K562 (cell line): Measurements from ENCODE around the gene SPEF1. TPM values are rescaled to one million over a fixed set of nuclear protein-coding genes. Genes with fewer than 3 reads are reported as not detected.

Experiments
- ATAC-seq: fragments of 200-7000 bp; cut with Tn5 transposase; 3 replicates; pipeline ENCODE4 v1.9.1; 2020; ENCODE audit warnings: moderate library complexity
- BruUV-seq: library from RNA; stranded (reverse); fragments of 400-500 nt; replicated peaks from 2 replicates; lab custom pipeline; 2021; lab: Mats Ljungman, UMichigan
- CTCF ChIA-PET: fragments of 300-600 bp; formaldehyde crosslinking; extraction: SDS; loops from one replicate; lab custom pipeline; 2021; ENCODE audit warnings: low intra/inter-chr PET ratio; lab: Yijun Ruan, JAX
- POLR2A ChIA-PET: fragments of 300-600, 350-650 bp; sonication (Branson Sonifier 250); formaldehyde crosslinking; extraction: SDS; loops from one replicate; lab custom pipeline; 2021; ENCODE audit warnings: antibody characterized with exemption, inconsistent platforms; lab: Yijun Ruan, JAX
- DNase-seq, 4 experiments: peaks; one replicate each; pipeline versions ENCODE4 v3.0.0 to v3.0.0-alpha.2; 2011 to 2018; ENCODE audit warnings: low spot score in 3 of 4, mixed read lengths in 3 of 4; ENCODE audit errors: extremely low read depth in 1 of 4
- FAIRE-seq: peaks from 2 replicates; lab custom pipeline; 2011; peaks lifted over from hg19 to GRCh38; lab: Jason Lieb, UNC
- H2AFZ ChIP-seq: 2 replicates; pipeline ENCODE4 v1.6.0; 2011; ENCODE audit warnings: low read depth, low read length, control low read depth, inconsistent platforms
- H3K27ac ChIP-seq: fragments of 200-600 bp; 3 replicates; pipeline ENCODE4 v1.8.0; 2011; ENCODE audit warnings: low read depth, mild to moderate bottlenecking, control low read depth, inconsistent platforms, low read length, moderate library complexity, mixed read lengths; ENCODE audit errors: extremely low read depth
- H3K27me3 ChIP-seq, 2 experiments: fragments of 300-600 bp in 1 of 2; 2 replicates in 1 of 2; 3 replicates in 1 of 2; pipeline versions ENCODE4 v1.6.0 to v1.8.0; 2011; ENCODE audit warnings: inconsistent platforms in 2 of 2, low read length in 2 of 2, mild to moderate bottlenecking in 1 of 2, mixed read lengths in 1 of 2, moderate library complexity in 1 of 2; ENCODE audit not compliant: control insufficient read depth in 2 of 2, insufficient read depth in 2 of 2
- H3K36me3 ChIP-seq: fragments of 300-600 bp; 3 replicates; pipeline ENCODE4 v1.8.0; 2011; ENCODE audit warnings: mild to moderate bottlenecking, low read length, inconsistent platforms; ENCODE audit not compliant: control insufficient read depth, insufficient read depth
- H3K4me1 ChIP-seq, 2 experiments: fragments of 200-600 bp in 1 of 2; replicated peaks in 1 of 2; 2 replicates in 1 of 2; 3 replicates in 1 of 2; pipeline versions ENCODE4 v1.5.1 to v1.8.0; 2011; ENCODE audit warnings: inconsistent platforms in 2 of 2, low read length in 2 of 2, mild to moderate bottlenecking in 1 of 2, mixed read lengths in 1 of 2, moderate library complexity in 1 of 2; ENCODE audit not compliant: control insufficient read depth in 2 of 2, insufficient read depth in 2 of 2
- H3K4me2 ChIP-seq: 2 replicates; pipeline ENCODE4 v1.6.1; 2011; ENCODE audit warnings: low read length, control low read depth, inconsistent platforms, mixed read lengths; ENCODE audit not compliant: insufficient read depth
- H3K4me3 ChIP-seq: fragments of 200-600 bp; sonication (generic), shearing (Covaris generic); 2 replicates; pipeline ENCODE4 v1.5.1; 2016; ENCODE audit warnings: control low read depth, inconsistent platforms
- H3K79me2 ChIP-seq: fragments of 200-600 bp; 3 replicates; pipeline ENCODE4 v1.8.0; 2011; ENCODE audit warnings: low read length, inconsistent platforms; ENCODE audit not compliant: control insufficient read depth, insufficient read depth
- H3K9ac ChIP-seq, 2 experiments: 2 replicates each; pipeline versions ENCODE4 v1.6.0 to v1.6.1; 2011; ENCODE audit warnings: low read depth in 2 of 2, low read length in 2 of 2, control low read depth in 1 of 2, inconsistent platforms in 1 of 2, mild to moderate bottlenecking in 1 of 2, mixed read lengths in 1 of 2; ENCODE audit not compliant: insufficient read depth in 1 of 2
- H3K9me1 ChIP-seq: one replicate; pipeline ENCODE4 v1.6.0; 2011; ENCODE audit warnings: inconsistent platforms, mild to moderate bottlenecking, low read length, moderate library complexity; ENCODE audit not compliant: control insufficient read depth, insufficient read depth
- H3K9me3 ChIP-seq: replicated peaks from 2 replicates; pipeline ENCODE4 v1.5.1; 2011; ENCODE audit warnings: low read depth, low read length, inconsistent platforms; ENCODE audit not compliant: control insufficient read depth, insufficient read depth
- H4K20me1 ChIP-seq: replicated peaks from 2 replicates; pipeline ENCODE4 v1.6.1; 2011; ENCODE audit warnings: low read length, inconsistent platforms, mixed read lengths; ENCODE audit not compliant: control insufficient read depth, insufficient read depth
- ARHGAP35 ChIP-seq: fragments of 450-650 bp; IDR thresholded peaks from 2 replicates; pipeline ENCODE4 v1.6.1; 2018; ENCODE audit not compliant: partially characterized antibody
- KDM1A ChIP-seq, 2 experiments: fragments of 450-650 bp; IDR thresholded peaks; 2 replicates each; pipeline ENCODE4 v1.6.1; 2016; ENCODE audit warnings: mild to moderate bottlenecking in 2 of 2
- ZBTB1 ChIP-seq: sonication (generic); formaldehyde crosslinking; IDR thresholded peaks from 2 replicates; pipeline ENCODE4 v1.8.1; 2023; ENCODE audit warnings: missing genetic modification reagents, low read depth, mild to moderate bottlenecking, borderline replicate concordance
- WGBS: fragments of 100-300 bp; shearing (Covaris generic); methylation state at CpG from one replicate; pipeline ENCODE4 v1.1.6; 2016; ENCODE audit warnings: low coverage, mixed read lengths; ENCODE audit not compliant: insufficient coverage; ENCODE audit errors: missing lambda C conversion rate; 5-methylcytosine and 5-hydroxymethylcytosine counted together
- in situ Hi-C: fragments of 300-500 bp; cut with MboI; formaldehyde crosslinking; loops from 4 replicates; pipeline ENCODE4 v1.15.0; 2018; ENCODE audit warnings: inconsistent platforms, mixed read lengths
- intact Hi-C: fragments of 100-400 bp; cut with micrococcal nuclease; formaldehyde crosslinking; loops from 2 replicates; pipeline ENCODE4 v1.14.2; 2022
- polyA plus RNA-seq, 8 experiments: library from polyadenylated mRNA; depleted of rRNA in 4 of 8; stranded (reverse) in 5 of 8; unstranded in 3 of 8; fragments of >200 nt; fragmentation: Nextera tagmentation in 2 of 8; fragmentation: Illumina TruSeq in 1 of 8; extraction: Ambion mirVana in 2 of 8; extraction: Trizol in 1 of 8; gene quantifications; 2 replicates each; pipeline versions ENCODE4 v1.2.1 to v1.2.3, GENCODE V29; 2011 to 2014; ENCODE audit warnings: inconsistent platforms in 1 of 8, missing spikeins in 1 of 8
- total RNA-seq, 7 experiments: library from RNA; depleted of rRNA in 6 of 7; stranded (reverse); fragments of >200 nt in 6 of 7; fragmentation: Illumina TruSeq in 2 of 7; extraction: Trizol in 2 of 7; gene quantifications; 2 replicates each; pipeline versions ENCODE4 v1.2.1 to v1.2.3, GENCODE V29; 2011 to 2021; ENCODE audit warnings: low replicate concordance in 1 of 7
- TF ChIP-seq, protein P1 (sequence below): fragments of 250-450 bp; sonication (Bioruptor Pico); IDR thresholded peaks from 2 replicates; pipeline ENCODE4 v1.8.0; 2022; ENCODE audit warnings: moderate library complexity, mild to moderate bottlenecking, inconsistent platforms
- TF ChIP-seq, protein P2 (sequence below): sonication (generic); formaldehyde crosslinking; IDR thresholded peaks from 2 replicates; pipeline ENCODE4 v1.9.0; 2022; ENCODE audit warnings: mild to moderate bottlenecking, missing genetic modification reagents

SPEF1 gene
- total and polyA plus RNA-seq, 9 of the 15 experiments (the other 6 are each of a cell fraction or from before 2014, with no cell fraction given): not detected

DNA sequence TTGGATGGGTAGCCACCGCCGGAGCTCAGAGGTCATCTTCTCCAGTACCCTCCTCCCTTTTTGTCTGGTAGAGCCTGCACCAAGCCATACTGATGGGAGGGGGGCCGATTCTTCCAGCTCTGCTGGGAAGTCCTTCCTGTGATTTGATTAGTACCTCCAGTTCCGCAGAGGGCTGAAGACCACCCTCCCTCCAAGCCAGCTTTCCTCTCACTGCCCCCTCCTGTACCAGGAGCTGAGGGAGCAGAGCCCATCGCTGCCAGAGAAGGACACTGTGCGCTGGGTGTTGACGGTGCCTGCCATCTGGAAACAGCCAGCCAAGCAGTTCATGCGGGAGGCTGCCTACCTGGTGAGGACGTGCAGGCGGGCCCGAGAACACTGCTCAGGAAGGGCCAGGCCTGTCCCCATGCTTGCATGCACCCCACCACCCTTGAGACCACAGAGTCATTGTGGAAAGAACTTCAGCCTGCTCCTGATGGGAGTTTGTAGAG is 35.5 kb downstream of the SPEF1 start:
- POLR2A ChIA-PET: interaction anchor here (0.5 to 0.6 kb wide), 2 partner anchors 542 to 1687 kb away, joined by 3 read pairs; no protein-coding TSS in a partner anchor
- WGBS: 0% methylated on average over 1 of the region's 11 CpGs

More for the DNA sequence above, 35.5 kb downstream of the SPEF1 start:
- in situ Hi-C loops: no loop called here
- intact Hi-C loops: no loop called here
- Histone ChIP-seq H3K27me3 (no peaks in the 10 kb centered on the region), H3K9me3 (no peaks in the 10 kb centered on the region), H3K4me3 (no peak overlapping the region), H3K4me1 (peaks cover 0 to 38% of the 10 kb centered on the region in 2 experiments; a peak in 3 of 5 replicates), H3K27ac (no peak overlapping the region), H3K79me2 (no peaks in the 10 kb centered on the region), H3K4me2 (peak overlapping the region; percentile 76; the same call in 1 of the 2 replicates), H3K9me1 (no peaks in the 10 kb centered on the region), H3K36me3 (peaks cover 2% of the 10 kb centered on the region; the same call in 1 of the 3 replicates), H4K20me1 (no peaks in the 10 kb centered on the region), H3K9ac (peak overlapping the region in 1 of 2 experiments; percentile 79; a peak in 2 of 4 replicates), H2AFZ (0 out of 2 replicates have a peak overlapping the region, but pooled peaks have one; percentile 63)
- no TSS peak for BruUV-seq
- FAIRE-seq: no peak
- CTCF ChIA-PET: no interaction called here
- DNase-seq: no peak
- ATAC-seq: no peak
- TF ChIP-seq ZBTB1 (CRISPR knock-in tag): no peak
- no peak for TF ChIP-seq KDM1A (IDR thresholded peaks at IDR 0.05)
- TF ChIP-seq ARHGAP35: no peak
- TF ChIP-seq, protein P1, sequence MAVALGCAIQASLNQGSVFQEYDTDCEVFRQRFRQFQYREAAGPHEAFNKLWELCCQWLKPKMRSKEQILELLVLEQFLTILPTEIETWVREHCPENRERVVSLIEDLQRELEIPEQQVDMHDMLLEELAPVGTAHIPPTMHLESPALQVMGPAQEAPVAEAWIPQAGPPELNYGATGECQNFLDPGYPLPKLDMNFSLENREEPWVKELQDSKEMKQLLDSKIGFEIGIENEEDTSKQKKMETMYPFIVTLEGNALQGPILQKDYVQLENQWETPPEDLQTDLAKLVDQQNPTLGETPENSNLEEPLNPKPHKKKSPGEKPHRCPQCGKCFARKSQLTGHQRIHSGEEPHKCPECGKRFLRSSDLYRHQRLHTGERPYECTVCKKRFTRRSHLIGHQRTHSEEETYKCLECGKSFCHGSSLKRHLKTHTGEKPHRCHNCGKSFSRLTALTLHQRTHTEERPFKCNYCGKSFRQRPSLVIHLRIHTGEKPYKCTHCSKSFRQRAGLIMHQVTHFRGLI (CRISPR knock-in tag): no peak
- TF ChIP-seq, protein P2, sequence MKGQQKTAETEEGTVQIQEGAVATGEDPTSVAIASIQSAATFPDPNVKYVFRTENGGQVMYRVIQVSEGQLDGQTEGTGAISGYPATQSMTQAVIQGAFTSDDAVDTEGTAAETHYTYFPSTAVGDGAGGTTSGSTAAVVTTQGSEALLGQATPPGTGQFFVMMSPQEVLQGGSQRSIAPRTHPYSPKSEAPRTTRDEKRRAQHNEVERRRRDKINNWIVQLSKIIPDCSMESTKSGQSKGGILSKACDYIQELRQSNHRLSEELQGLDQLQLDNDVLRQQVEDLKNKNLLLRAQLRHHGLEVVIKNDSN (CRISPR knock-in tag): no peak
